ENCODE results near the gene AOC3. TPM values are rescaled to one million over a fixed set of nuclear protein-coding genes. Genes with fewer than 3 reads are reported as not detected.

AOC3 gene
- 0.17 TPM for polyA plus RNA-seq (2012; ENCODE audit: low read depth, missing spikeins)

GRCh38 chr17:42850954-42851353 lies at the start of gene AOC3:
Gene AOC3, plus strand, starts transcription at chr17:42851199. Its CDS starts 145 bp downstream, at chr17:42851344.
- DNase-seq (ENCODE audit: insufficient read length, low spot score) (no peak), FAIRE-seq (no peak)
- no peak for TF ChIP-seq POLR2AphosphoS5 (IDR thresholded peaks at IDR 0.05; ENCODE audit: low read depth, low read length)
- TF ChIP-seq POU2F2 (IDR thresholded peaks at IDR 0.05; ENCODE audit: low read depth, low read length), result no peak
- TF ChIP-seq SPI1 (IDR thresholded peaks at IDR 0.05; ENCODE audit: low read depth, low read length), result no peak
- no peak for TF ChIP-seq TAF1 (IDR thresholded peaks at IDR 0.05; ENCODE audit: low read depth, low read length)
- no peak for TF ChIP-seq POLR2A (IDR thresholded peaks at IDR 0.05; ENCODE audit: low read depth, low read length)
- TF ChIP-seq PAX5 (IDR thresholded peaks at IDR 0.05; ENCODE audit: insufficient read depth, low read length, severe bottlenecking), result no peak

GRCh38 chr17:42803074-42803883 lies 47.7 kb upstream of the AOC3 start:
- FAIRE-seq (no peak), DNase-seq (ENCODE audit: insufficient read length, low spot score) (no peak)
- no peak for TF ChIP-seq POLR2AphosphoS5 (IDR thresholded peaks at IDR 0.05; ENCODE audit: low read depth, low read length)
- no peak for TF ChIP-seq PAX5 (IDR thresholded peaks at IDR 0.05; ENCODE audit: insufficient read depth, low read length, severe bottlenecking)
- TF ChIP-seq POLR2A (IDR thresholded peaks at IDR 0.05; ENCODE audit: low read depth, low read length), result no peak
- TF ChIP-seq TAF1 (IDR thresholded peaks at IDR 0.05; ENCODE audit: low read depth, low read length), result no peak
- no peak for TF ChIP-seq POU2F2 (IDR thresholded peaks at IDR 0.05; ENCODE audit: low read depth, low read length)
- no peak for TF ChIP-seq SPI1 (IDR thresholded peaks at IDR 0.05; ENCODE audit: low read depth, low read length)

- TF ChIP-seq PAX5 (IDR thresholded peaks at IDR 0.05; ENCODE audit: insufficient read depth, low read length, severe bottlenecking) (no peak), POU2F2 (IDR thresholded peaks at IDR 0.05; ENCODE audit: low read depth, low read length) (no peak), TAF1 (IDR thresholded peaks at IDR 0.05; ENCODE audit: low read depth, low read length) (no peak), SPI1 (IDR thresholded peaks at IDR 0.05; ENCODE audit: low read depth, low read length) (no peak), POLR2A (IDR thresholded peaks at IDR 0.05; ENCODE audit: low read depth, low read length) (no peak), POLR2AphosphoS5 (IDR thresholded peaks at IDR 0.05; ENCODE audit: low read depth, low read length) (no peak)
- DNase-seq (ENCODE audit: insufficient read length, low spot score) (no peak), FAIRE-seq (no peak)
These were observed 46.1 kb upstream of the AOC3 start for GRCh38 chr17:42804918-42805367.

GRCh38 chr17:42806249-42806648 lies 44.8 kb upstream of the AOC3 start:
- no peak for FAIRE-seq
- TF ChIP-seq POLR2A (IDR thresholded peaks at IDR 0.05; ENCODE audit: low read depth, low read length) (no peak), SPI1 (IDR thresholded peaks at IDR 0.05; ENCODE audit: low read depth, low read length) (no peak), POU2F2 (IDR thresholded peaks at IDR 0.05; ENCODE audit: low read depth, low read length) (no peak), PAX5 (IDR thresholded peaks at IDR 0.05; ENCODE audit: insufficient read depth, low read length, severe bottlenecking) (no peak), TAF1 (IDR thresholded peaks at IDR 0.05; ENCODE audit: low read depth, low read length) (no peak), POLR2AphosphoS5 (IDR thresholded peaks at IDR 0.05; ENCODE audit: low read depth, low read length) (no peak)
- no peak for DNase-seq (ENCODE audit: insufficient read length, low spot score)

- DNase-seq (ENCODE audit: insufficient read length, low spot score), result no peak
- TF ChIP-seq POLR2AphosphoS5 (IDR thresholded peaks at IDR 0.05; ENCODE audit: low read depth, low read length) (no peak), TAF1 (IDR thresholded peaks at IDR 0.05; ENCODE audit: low read depth, low read length) (no peak), POLR2A (IDR thresholded peaks at IDR 0.05; ENCODE audit: low read depth, low read length) (no peak), SPI1 (IDR thresholded peaks at IDR 0.05; ENCODE audit: low read depth, low read length) (no peak), POU2F2 (IDR thresholded peaks at IDR 0.05; ENCODE audit: low read depth, low read length) (no peak), PAX5 (IDR thresholded peaks at IDR 0.05; ENCODE audit: insufficient read depth, low read length, severe bottlenecking) (no peak)
- no peak for FAIRE-seq
These were observed 41.7 kb upstream of the AOC3 start for GRCh38 chr17:42809250-42809649.

GRCh38 chr17:42814633-42815399 lies 36.2 kb upstream of the AOC3 start:
- no peak for FAIRE-seq
- TF ChIP-seq TAF1 (IDR thresholded peaks at IDR 0.05; ENCODE audit: low read depth, low read length) (no peak), POU2F2 (IDR thresholded peaks at IDR 0.05; ENCODE audit: low read depth, low read length) (no peak), SPI1 (IDR thresholded peaks at IDR 0.05; ENCODE audit: low read depth, low read length) (no peak), POLR2AphosphoS5 (IDR thresholded peaks at IDR 0.05; ENCODE audit: low read depth, low read length) (no peak), POLR2A (IDR thresholded peaks at IDR 0.05; ENCODE audit: low read depth, low read length) (no peak), PAX5 (IDR thresholded peaks at IDR 0.05; ENCODE audit: insufficient read depth, low read length, severe bottlenecking) (no peak)
- no peak for DNase-seq (ENCODE audit: insufficient read length, low spot score)

- FAIRE-seq (no peak), DNase-seq (ENCODE audit: insufficient read length, low spot score) (no peak)
- TF ChIP-seq POLR2AphosphoS5 (IDR thresholded peaks at IDR 0.05; ENCODE audit: low read depth, low read length), result no peak
- no peak for TF ChIP-seq POLR2A (IDR thresholded peaks at IDR 0.05; ENCODE audit: low read depth, low read length)
- no peak for TF ChIP-seq TAF1 (IDR thresholded peaks at IDR 0.05; ENCODE audit: low read depth, low read length)
- TF ChIP-seq PAX5 (IDR thresholded peaks at IDR 0.05; ENCODE audit: insufficient read depth, low read length, severe bottlenecking), result no peak
- no peak for TF ChIP-seq POU2F2 (IDR thresholded peaks at IDR 0.05; ENCODE audit: low read depth, low read length)
- no peak for TF ChIP-seq SPI1 (IDR thresholded peaks at IDR 0.05; ENCODE audit: low read depth, low read length)
These were observed 33.1 kb upstream of the AOC3 start for GRCh38 chr17:42817866-42818265.

- TF ChIP-seq POLR2A (IDR thresholded peaks at IDR 0.05; ENCODE audit: low read depth, low read length) (no peak; the same call in 1 of the 2 replicates), TAF1 (IDR thresholded peaks at IDR 0.05; ENCODE audit: low read depth, low read length) (no peak), SPI1 (IDR thresholded peaks at IDR 0.05; ENCODE audit: low read depth, low read length) (no peak), PAX5 (IDR thresholded peaks at IDR 0.05; ENCODE audit: insufficient read depth, low read length, severe bottlenecking) (no peak), POU2F2 (IDR thresholded peaks at IDR 0.05; ENCODE audit: low read depth, low read length) (no peak)
- FAIRE-seq, result no peak
- DNase-seq (ENCODE audit: insufficient read length, low spot score), result no peak
These were observed 32.6 kb upstream of the AOC3 start for GRCh38 chr17:42818379-42818778.
